K562 (cell line): ENCODE results near the gene SCUBE1. TPM values are rescaled to one million over a fixed set of nuclear protein-coding genes. Genes with fewer than 3 reads are reported as not detected.

ENCODE experiments used
- ATAC-seq: fragments of 200-7000 bp; cut with Tn5 transposase; 3 replicates; pipeline ENCODE4 v1.9.1; 2020; ENCODE audit warnings: moderate library complexity
- BruUV-seq: library from RNA; stranded (reverse); fragments of 400-500 nt; replicated peaks from 2 replicates; lab custom pipeline; 2021; lab: Mats Ljungman, UMichigan
- CTCF ChIA-PET: fragments of 300-600 bp; formaldehyde crosslinking; extraction: SDS; loops from one replicate; lab custom pipeline; 2021; ENCODE audit warnings: low intra/inter-chr PET ratio; lab: Yijun Ruan, JAX
- POLR2A ChIA-PET: fragments of 300-600, 350-650 bp; sonication (Branson Sonifier 250); formaldehyde crosslinking; extraction: SDS; loops from one replicate; lab custom pipeline; 2021; ENCODE audit warnings: antibody characterized with exemption, inconsistent platforms; lab: Yijun Ruan, JAX
- DNase-seq, 4 experiments: peaks; one replicate each; pipeline versions ENCODE4 v3.0.0 to v3.0.0-alpha.2; 2011 to 2018; ENCODE audit warnings: low spot score in 3 of 4, mixed read lengths in 3 of 4; ENCODE audit errors: extremely low read depth in 1 of 4
- FAIRE-seq: peaks from 2 replicates; lab custom pipeline; 2011; peaks lifted over from hg19 to GRCh38; lab: Jason Lieb, UNC
- H2AFZ ChIP-seq: 2 replicates; pipeline ENCODE4 v1.6.0; 2011; ENCODE audit warnings: low read depth, low read length, control low read depth, inconsistent platforms
- H3K27ac ChIP-seq: fragments of 200-600 bp; 3 replicates; pipeline ENCODE4 v1.8.0; 2011; ENCODE audit warnings: low read depth, mild to moderate bottlenecking, control low read depth, inconsistent platforms, low read length, moderate library complexity, mixed read lengths; ENCODE audit errors: extremely low read depth
- H3K27me3 ChIP-seq, 2 experiments: fragments of 300-600 bp in 1 of 2; 2 replicates in 1 of 2; 3 replicates in 1 of 2; pipeline versions ENCODE4 v1.6.0 to v1.8.0; 2011; ENCODE audit warnings: inconsistent platforms in 2 of 2, low read length in 2 of 2, mild to moderate bottlenecking in 1 of 2, mixed read lengths in 1 of 2, moderate library complexity in 1 of 2; ENCODE audit not compliant: control insufficient read depth in 2 of 2, insufficient read depth in 2 of 2
- H3K36me3 ChIP-seq: fragments of 300-600 bp; 3 replicates; pipeline ENCODE4 v1.8.0; 2011; ENCODE audit warnings: mild to moderate bottlenecking, low read length, inconsistent platforms; ENCODE audit not compliant: control insufficient read depth, insufficient read depth
- H3K4me1 ChIP-seq, 2 experiments: fragments of 200-600 bp in 1 of 2; replicated peaks in 1 of 2; 2 replicates in 1 of 2; 3 replicates in 1 of 2; pipeline versions ENCODE4 v1.5.1 to v1.8.0; 2011; ENCODE audit warnings: inconsistent platforms in 2 of 2, low read length in 2 of 2, mild to moderate bottlenecking in 1 of 2, mixed read lengths in 1 of 2, moderate library complexity in 1 of 2; ENCODE audit not compliant: control insufficient read depth in 2 of 2, insufficient read depth in 2 of 2
- H3K4me2 ChIP-seq: 2 replicates; pipeline ENCODE4 v1.6.1; 2011; ENCODE audit warnings: low read length, control low read depth, inconsistent platforms, mixed read lengths; ENCODE audit not compliant: insufficient read depth
- H3K4me3 ChIP-seq: fragments of 200-600 bp; sonication (generic), shearing (Covaris generic); 2 replicates; pipeline ENCODE4 v1.5.1; 2016; ENCODE audit warnings: control low read depth, inconsistent platforms
- H3K79me2 ChIP-seq: fragments of 200-600 bp; 3 replicates; pipeline ENCODE4 v1.8.0; 2011; ENCODE audit warnings: low read length, inconsistent platforms; ENCODE audit not compliant: control insufficient read depth, insufficient read depth
- H3K9ac ChIP-seq, 2 experiments: 2 replicates each; pipeline versions ENCODE4 v1.6.0 to v1.6.1; 2011; ENCODE audit warnings: low read depth in 2 of 2, low read length in 2 of 2, control low read depth in 1 of 2, inconsistent platforms in 1 of 2, mild to moderate bottlenecking in 1 of 2, mixed read lengths in 1 of 2; ENCODE audit not compliant: insufficient read depth in 1 of 2
- H3K9me1 ChIP-seq: one replicate; pipeline ENCODE4 v1.6.0; 2011; ENCODE audit warnings: inconsistent platforms, mild to moderate bottlenecking, low read length, moderate library complexity; ENCODE audit not compliant: control insufficient read depth, insufficient read depth
- H3K9me3 ChIP-seq: replicated peaks from 2 replicates; pipeline ENCODE4 v1.5.1; 2011; ENCODE audit warnings: low read depth, low read length, inconsistent platforms; ENCODE audit not compliant: control insufficient read depth, insufficient read depth
- H4K20me1 ChIP-seq: replicated peaks from 2 replicates; pipeline ENCODE4 v1.6.1; 2011; ENCODE audit warnings: low read length, inconsistent platforms, mixed read lengths; ENCODE audit not compliant: control insufficient read depth, insufficient read depth
- FOSL1 ChIP-seq: fragments of 200-800 bp; sonication (Bioruptor generic); conservative IDR thresholded peaks from 2 replicates; pipeline ENCODE4 v1.6.1; 2016; ENCODE audit warnings: missing genetic modification characterization, missing compliant biosample characterization
- OTX1 ChIP-seq: fragments of 450-650 bp; formaldehyde crosslinking; IDR thresholded peaks from 2 replicates; pipeline ENCODE4 v1.4.0; 2022; ENCODE audit warnings: mild to moderate bottlenecking
- WGBS: fragments of 100-300 bp; shearing (Covaris generic); methylation state at CpG from one replicate; pipeline ENCODE4 v1.1.6; 2016; ENCODE audit warnings: low coverage, mixed read lengths; ENCODE audit not compliant: insufficient coverage; ENCODE audit errors: missing lambda C conversion rate; 5-methylcytosine and 5-hydroxymethylcytosine counted together
- in situ Hi-C: fragments of 300-500 bp; cut with MboI; formaldehyde crosslinking; loops from 4 replicates; pipeline ENCODE4 v1.15.0; 2018; ENCODE audit warnings: inconsistent platforms, mixed read lengths
- intact Hi-C: fragments of 100-400 bp; cut with micrococcal nuclease; formaldehyde crosslinking; loops from 2 replicates; pipeline ENCODE4 v1.14.2; 2022
- polyA plus RNA-seq, 8 experiments: library from polyadenylated mRNA; depleted of rRNA in 4 of 8; stranded (reverse) in 5 of 8; unstranded in 3 of 8; fragments of >200 nt; fragmentation: Nextera tagmentation in 2 of 8; fragmentation: Illumina TruSeq in 1 of 8; extraction: Ambion mirVana in 2 of 8; extraction: Trizol in 1 of 8; gene quantifications; 2 replicates each; pipeline versions ENCODE4 v1.2.1 to v1.2.3, GENCODE V29; 2011 to 2014; ENCODE audit warnings: inconsistent platforms in 1 of 8, missing spikeins in 1 of 8
- total RNA-seq, 7 experiments: library from RNA; depleted of rRNA in 6 of 7; stranded (reverse); fragments of >200 nt in 6 of 7; fragmentation: Illumina TruSeq in 2 of 7; extraction: Trizol in 2 of 7; gene quantifications; 2 replicates each; pipeline versions ENCODE4 v1.2.1 to v1.2.3, GENCODE V29; 2011 to 2021; ENCODE audit warnings: low replicate concordance in 1 of 7
- TF ChIP-seq, protein P1 (sequence below), 2 experiments: fragments of 450-650 bp in 1 of 2; sonication (generic) in 1 of 2; formaldehyde crosslinking in 1 of 2; IDR thresholded peaks in 1 of 2; conservative IDR thresholded peaks in 1 of 2; 2 replicates each; pipeline versions ENCODE4 v1.6.1 to v1.8.1; 2016 to 2023; ENCODE audit warnings: mild to moderate bottlenecking in 2 of 2, moderate library complexity in 2 of 2, inconsistent platforms in 1 of 2, missing genetic modification reagents in 1 of 2

The SCUBE1 gene
- total and polyA plus RNA-seq, 9 of the 15 experiments (the other 6 are each of a cell fraction or from before 2014, with no cell fraction given), result 0.03 to 0.47 (median 0.29) TPM; not detected in 6

- TF ChIP-seq FOSL1 (tag), result peak; percentile 59
- TF ChIP-seq, protein P1, sequence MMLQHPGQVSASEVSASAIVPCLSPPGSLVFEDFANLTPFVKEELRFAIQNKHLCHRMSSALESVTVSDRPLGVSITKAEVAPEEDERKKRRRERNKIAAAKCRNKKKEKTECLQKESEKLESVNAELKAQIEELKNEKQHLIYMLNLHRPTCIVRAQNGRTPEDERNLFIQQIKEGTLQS (IDR thresholded peaks at IDR 0.05), result peak; percentile 57
- TF ChIP-seq, protein P1 (CRISPR knock-in tag; conservative IDR thresholded peaks at IDR 0.05), result no peak
Measured at GRCh38 chr22:43345761-43346301, 2.7 kb upstream of the SCUBE1 start (continued).

- ChIA-PET CTCF (interaction anchor here (2.3 to 3.1 kb wide), 2 partner anchors 71 to 114 kb away, joined by 16 to 26 read pairs; no protein-coding TSS in a partner anchor), POLR2A (interaction anchor here (1.0 to 1.8 kb wide), 2 partner anchors 8 to 11 kb away, joined by 3 to 5 read pairs; no protein-coding TSS in a partner anchor)
- in situ Hi-C loops, result no loop called here
- Histone ChIP-seq H3K4me2 (no peak overlapping the region), H4K20me1 (no peaks in the 10 kb centered on the region; the same call in 1 of the 2 replicates), H3K9me3 (no peaks in the 10 kb centered on the region), H3K36me3 (no peaks in the 10 kb centered on the region), H3K4me1 (peaks cover 9 to 21% of the 10 kb centered on the region in 2 experiments; a peak in 4 of 5 replicates), H3K79me2 (no peaks in the 10 kb centered on the region), H2AFZ (no peak overlapping the region)
- DNase-seq, result no peak
- no peak for FAIRE-seq
- intact Hi-C loops, result no loop called here
- TF ChIP-seq OTX1 (CRISPR knock-in tag), result no peak
- TF ChIP-seq, all 486 proteins: peak for 0
- Histone ChIP-seq H3K4me3 (no peak overlapping the region), H3K9me1 (no peaks in the 10 kb centered on the region), H3K9ac (no peak overlapping the region), H3K27me3 (peaks cover 0 to 19% of the 10 kb centered on the region in 2 experiments; a peak in 3 of 5 replicates), H3K27ac (no peak overlapping the region)
- no TSS peak for BruUV-seq
- ATAC-seq, result no peak
- 59% methylated on average over 6 of the region's 7 CpGs for WGBS
Measured at GRCh38 chr22:43345356-43345755, 2.2 kb upstream of the SCUBE1 start.
